Lower lobe of right lung (tissue), 2 donors: ENCODE data around the gene OR8D4. TPM values are rescaled to one million over a fixed set of nuclear protein-coding genes. Genes with fewer than 3 reads are reported as not detected.

Experiments
- ATAC-seq, 2 donors: fragments of 200-7000 bp; cut with Tn5 transposase; one replicate each; pipeline ENCODE4 v1.9.1; 2020 to 2022; ENCODE audit warnings: mild to moderate bottlenecking in 2 of 2, moderate library complexity in 2 of 2
- DNase-seq: peaks from one replicate; pipeline ENCODE4 v3.0.0-alpha.2; 2020
- H3K27ac ChIP-seq: fragments of 200-600 bp; one replicate; pipeline ENCODE4 v1.8.0; 2022
- H3K27me3 ChIP-seq: fragments of 200-600 bp; one replicate; pipeline ENCODE4 v1.8.0; 2022; ENCODE audit warnings: low read depth
- H3K36me3 ChIP-seq: fragments of 200-600 bp; one replicate; pipeline ENCODE4 v1.8.0; 2022; ENCODE audit warnings: mild to moderate bottlenecking
- H3K4me1 ChIP-seq: fragments of 200-600 bp; one replicate; pipeline ENCODE4 v1.8.0; 2022
- H3K4me3 ChIP-seq: fragments of 200-600 bp; one replicate; pipeline ENCODE4 v1.8.0; 2022; ENCODE audit warnings: mild to moderate bottlenecking
- H3K9me3 ChIP-seq: fragments of 200-600 bp; one replicate; pipeline ENCODE4 v1.8.0; 2022
- CTCF ChIP-seq: fragments of 200-600 bp; IDR thresholded peaks from one replicate; pipeline ENCODE4 v1.8.0; 2022; ENCODE audit warnings: antibody characterized with exemption, mild to moderate bottlenecking
- intact Hi-C: fragments of 100-400 bp; cut with DNase I; formaldehyde crosslinking; loops from one replicate; pipeline ENCODE4 v1.11.0; 2022
- total RNA-seq: library from RNA; stranded (reverse); fragmentation: NEBNext Ultra II Directional; extraction: Animal tissue kit (Norgen Biotek cat#: 25700); gene quantifications from one replicate; pipeline ENCODE4 v1.2.1, GENCODE V29; 2021
- donor health status: DM: no; HTN: yes; CAD: no; lungs with severe emphysema.

The OR8D4 gene
- total RNA-seq, 1 donor from 2014 or later, result not detected

- no peak overlapping the region for H3K4me3 ChIP-seq
- TF ChIP-seq CTCF, result no peak
- no peaks in the 10 kb centered on the region for H3K36me3 ChIP-seq
- H3K27me3 ChIP-seq, result no peaks in the 10 kb centered on the region
- H3K9me3 ChIP-seq, result no peaks in the 10 kb centered on the region
- ATAC-seq (no peak), DNase-seq (no peak)
- no peaks in the 10 kb centered on the region for H3K4me1 ChIP-seq
- intact Hi-C loops, result no loop called here
- no peak overlapping the region for H3K27ac ChIP-seq
These were observed 43.2 kb downstream of the OR8D4 start for GRCh38 chr11:123945132-123945531.

GRCh38 chr11:123956752-123957151, 54.8 kb downstream of the OR8D4 start:
- H3K27ac ChIP-seq, result no peak overlapping the region
- H3K4me1 ChIP-seq, result no peaks in the 10 kb centered on the region
- no peaks in the 10 kb centered on the region for H3K9me3 ChIP-seq
- H3K36me3 ChIP-seq, result no peaks in the 10 kb centered on the region
- DNase-seq (no peak), ATAC-seq (no peak)
- H3K4me3 ChIP-seq, result no peak overlapping the region
- TF ChIP-seq CTCF, result no peak
- H3K27me3 ChIP-seq, result no peaks in the 10 kb centered on the region
- intact Hi-C loops, result no loop called here

Other genes with a start within 250 kb of the OR8D4 start
- gene SCN3B, start 247.5 kb upstream of the OR8D4 start, total RNA-seq, result 3.2 TPM
- gene ZNF202, start 160.5 kb upstream of the OR8D4 start, total RNA-seq, result 10.6 TPM
- gene OR6X1, start 147.6 kb upstream of the OR8D4 start, total RNA-seq, result not detected
- not detected for gene OR6M1, start 95.8 kb upstream of the OR8D4 start, total RNA-seq
- not detected for gene TMEM225, start 16.5 kb upstream of the OR8D4 start, total RNA-seq
- gene OR4D5, start 37.5 kb downstream of the OR8D4 start, total RNA-seq, result not detected
- gene OR6T1, start 41.7 kb downstream of the OR8D4 start, total RNA-seq, result not detected
- gene OR10S1, start 75.6 kb downstream of the OR8D4 start, total RNA-seq, result not detected
- not detected for gene OR10G6, start 93.0 kb downstream of the OR8D4 start, total RNA-seq
- gene OR10G4, start 110.8 kb downstream of the OR8D4 start, total RNA-seq, result not detected
- not detected for gene OR10G9, start 120.8 kb downstream of the OR8D4 start, total RNA-seq
- not detected for gene OR10G8, start 124.6 kb downstream of the OR8D4 start, total RNA-seq
- gene OR10G7, start 139.2 kb downstream of the OR8D4 start, total RNA-seq, result not detected
- 37.9 TPM for gene VWA5A, start 213.3 kb downstream of the OR8D4 start, total RNA-seq